ENCODE data around the gene TMEM141. TPM values are rescaled to one million over a fixed set of nuclear protein-coding genes. Genes with fewer than 3 reads are reported as not detected.

Gene TMEM141
- 10 to 100 TPM; 22.2 to 68.8 (median 54.4) TPM for total RNA-seq

DNA sequence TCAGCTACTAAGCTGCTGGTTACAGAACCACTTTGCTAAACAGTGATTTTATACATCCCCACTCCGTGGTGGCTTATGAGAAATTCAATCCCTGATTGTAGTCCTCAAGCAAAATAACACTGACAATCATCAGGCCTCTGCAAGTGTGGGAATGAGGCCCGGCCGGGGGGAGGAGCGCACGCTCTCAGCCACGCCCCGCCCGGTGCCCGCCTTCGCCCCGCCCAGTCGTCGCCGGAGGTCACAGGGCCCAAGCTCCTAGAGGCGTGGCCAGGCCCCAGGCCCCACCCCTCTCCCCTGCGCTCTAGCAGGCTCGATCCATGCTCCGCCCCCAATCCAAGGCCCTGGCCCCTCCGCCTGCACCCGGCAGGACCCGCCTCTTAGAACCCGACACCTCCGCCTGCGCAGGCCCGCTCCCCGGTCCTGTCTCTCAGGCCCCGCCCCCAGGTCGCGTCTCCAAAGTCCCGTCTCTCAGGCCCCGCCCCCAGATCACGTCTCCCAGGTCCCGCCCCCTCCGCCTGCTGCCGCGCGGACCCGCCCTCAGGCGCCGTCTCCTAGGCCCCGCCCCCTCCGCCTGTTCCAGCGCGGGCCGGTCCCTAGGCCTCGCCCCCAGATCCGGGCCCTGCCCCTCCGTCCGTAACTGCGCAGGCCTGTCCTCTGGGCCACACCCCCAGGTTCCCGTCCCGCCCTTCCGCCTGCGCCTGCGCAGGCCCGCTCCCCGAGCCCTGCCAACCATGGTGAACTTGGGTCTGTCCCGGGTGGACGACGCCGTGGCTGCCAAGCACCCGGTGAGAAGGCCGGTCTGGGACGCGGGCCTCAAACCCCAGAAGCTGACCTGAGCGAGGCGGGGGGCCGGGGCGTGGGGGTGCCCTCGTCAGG is at the start of gene TMEM141:
Gene TMEM141 (plus strand): TSS at position 705 of the 876 bp plus-strand sequence. CDS start 27 bp downstream, at position 732.
- TF ChIP-seq, protein P1, sequence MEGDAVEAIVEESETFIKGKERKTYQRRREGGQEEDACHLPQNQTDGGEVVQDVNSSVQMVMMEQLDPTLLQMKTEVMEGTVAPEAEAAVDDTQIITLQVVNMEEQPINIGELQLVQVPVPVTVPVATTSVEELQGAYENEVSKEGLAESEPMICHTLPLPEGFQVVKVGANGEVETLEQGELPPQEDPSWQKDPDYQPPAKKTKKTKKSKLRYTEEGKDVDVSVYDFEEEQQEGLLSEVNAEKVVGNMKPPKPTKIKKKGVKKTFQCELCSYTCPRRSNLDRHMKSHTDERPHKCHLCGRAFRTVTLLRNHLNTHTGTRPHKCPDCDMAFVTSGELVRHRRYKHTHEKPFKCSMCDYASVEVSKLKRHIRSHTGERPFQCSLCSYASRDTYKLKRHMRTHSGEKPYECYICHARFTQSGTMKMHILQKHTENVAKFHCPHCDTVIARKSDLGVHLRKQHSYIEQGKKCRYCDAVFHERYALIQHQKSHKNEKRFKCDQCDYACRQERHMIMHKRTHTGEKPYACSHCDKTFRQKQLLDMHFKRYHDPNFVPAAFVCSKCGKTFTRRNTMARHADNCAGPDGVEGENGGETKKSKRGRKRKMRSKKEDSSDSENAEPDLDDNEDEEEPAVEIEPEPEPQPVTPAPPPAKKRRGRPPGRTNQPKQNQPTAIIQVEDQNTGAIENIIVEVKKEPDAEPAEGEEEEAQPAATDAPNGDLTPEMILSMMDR (IDR thresholded peaks at IDR 0.05; ENCODE audit: low read depth), result no peak

DNA sequence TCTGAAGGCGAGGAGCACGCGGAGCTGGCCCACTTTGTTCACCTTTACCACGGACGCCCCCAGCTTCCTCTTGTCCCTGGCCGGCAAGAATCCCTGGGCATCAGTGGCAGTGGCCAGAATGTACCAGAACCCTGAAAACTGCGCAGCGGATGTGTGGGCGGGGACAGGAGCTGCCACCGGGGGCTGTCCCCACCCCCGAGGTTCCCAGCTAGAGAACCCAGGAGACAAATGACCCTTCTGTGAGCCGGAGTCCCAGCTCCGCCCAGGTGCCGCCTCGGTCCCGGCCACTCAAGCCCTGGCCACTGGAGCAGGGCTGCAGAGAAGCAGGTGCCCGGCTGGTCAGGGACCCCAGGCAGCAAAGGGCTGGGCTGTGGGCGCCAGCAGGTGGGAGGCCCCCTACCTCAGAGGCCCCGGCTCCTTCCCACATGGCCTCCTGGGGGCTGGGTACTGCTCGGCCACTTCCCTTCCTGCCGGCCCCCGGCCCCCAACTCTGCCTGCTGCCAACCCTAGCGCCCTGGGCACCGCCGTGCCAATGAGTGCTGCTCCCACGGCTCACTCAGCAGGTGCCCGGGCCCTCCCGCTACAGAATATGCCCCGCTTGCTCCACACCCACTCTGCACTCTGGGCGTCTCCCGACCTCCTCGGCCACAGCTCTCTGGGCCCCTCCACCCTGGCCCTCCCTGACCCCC is 49.1 kb upstream of the TMEM141 start:
- TF ChIP-seq, protein P1 (IDR thresholded peaks at IDR 0.05; ENCODE audit: low read depth), result no peak

DNA sequence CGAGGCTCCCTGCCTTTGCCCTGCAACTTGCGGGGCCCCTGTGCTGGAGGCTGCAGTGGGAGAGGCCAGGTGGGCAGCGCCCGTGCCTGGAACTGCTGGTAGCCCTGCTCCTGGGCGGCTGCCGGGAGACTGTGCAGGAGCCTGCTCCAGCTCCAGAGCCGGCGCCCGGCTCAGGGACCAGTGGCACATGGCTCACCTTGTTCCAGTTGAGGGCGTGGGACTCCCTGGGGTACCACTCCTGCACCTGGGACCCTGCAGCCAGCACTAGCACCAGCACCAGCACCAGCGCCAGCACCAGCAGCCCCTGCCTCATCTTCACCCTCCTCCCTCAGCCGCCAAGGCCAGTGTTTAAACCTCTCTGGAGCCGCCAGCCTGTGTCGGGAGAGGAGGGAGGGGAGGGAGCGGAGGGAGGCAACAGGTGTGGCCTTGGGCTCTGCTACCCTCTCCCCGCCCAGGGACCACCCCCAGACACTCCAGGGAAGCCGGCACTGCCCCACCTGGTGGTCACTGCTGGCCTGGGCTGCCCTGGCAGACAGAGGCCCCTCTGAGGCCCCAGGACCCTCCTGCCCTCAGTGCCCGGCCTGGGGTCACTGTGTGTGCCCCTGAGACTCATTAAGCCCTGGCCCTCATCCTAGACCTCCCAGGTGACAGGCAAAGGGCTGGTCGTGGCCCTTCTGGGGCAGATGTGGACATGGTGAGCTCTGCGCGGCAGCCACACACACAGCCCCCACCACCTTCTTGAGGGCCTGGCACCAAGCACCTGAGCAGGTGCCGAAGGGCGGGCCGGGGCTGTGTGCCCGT is 48.4 kb upstream of the TMEM141 start, which contains the start of gene LCN10:
Gene LCN10 (minus strand): TSS at position 350 of the 801 bp plus-strand sequence. CDS start 37 bp downstream, at position 313.
- TF ChIP-seq, protein P1 (IDR thresholded peaks at IDR 0.05; ENCODE audit: low read depth), result no peak

DNA sequence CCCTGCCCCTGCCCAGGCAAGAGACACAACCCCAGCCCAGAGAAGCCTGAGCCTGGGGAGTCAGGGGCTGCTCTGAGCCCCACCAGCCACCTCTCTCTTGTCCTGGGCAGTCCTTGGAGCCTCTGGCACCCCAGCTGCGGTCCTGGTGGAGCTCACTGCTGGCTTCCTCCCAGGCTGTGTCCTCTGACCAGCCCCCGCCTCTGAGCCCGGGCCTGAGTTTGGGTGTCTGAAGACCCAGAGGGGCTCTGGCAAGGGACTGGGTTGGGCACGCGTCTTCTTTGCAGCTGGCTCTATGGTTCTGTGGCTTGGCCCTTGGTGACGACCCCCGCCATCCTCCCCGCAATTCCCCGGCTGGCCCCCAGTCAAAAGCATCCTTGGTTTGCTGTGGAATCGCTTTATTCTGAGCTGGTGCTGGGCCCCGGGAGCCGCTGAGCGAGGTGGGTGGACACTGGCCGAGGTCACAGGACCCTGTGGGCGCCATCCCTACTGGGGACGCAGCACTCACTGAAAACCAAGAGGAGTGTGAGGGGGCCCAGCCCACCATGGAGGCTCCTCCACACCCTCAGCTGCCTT is 47.4 kb upstream of the TMEM141 start:
- TF ChIP-seq, protein P1 (IDR thresholded peaks at IDR 0.05; ENCODE audit: low read depth), result no peak

DNA sequence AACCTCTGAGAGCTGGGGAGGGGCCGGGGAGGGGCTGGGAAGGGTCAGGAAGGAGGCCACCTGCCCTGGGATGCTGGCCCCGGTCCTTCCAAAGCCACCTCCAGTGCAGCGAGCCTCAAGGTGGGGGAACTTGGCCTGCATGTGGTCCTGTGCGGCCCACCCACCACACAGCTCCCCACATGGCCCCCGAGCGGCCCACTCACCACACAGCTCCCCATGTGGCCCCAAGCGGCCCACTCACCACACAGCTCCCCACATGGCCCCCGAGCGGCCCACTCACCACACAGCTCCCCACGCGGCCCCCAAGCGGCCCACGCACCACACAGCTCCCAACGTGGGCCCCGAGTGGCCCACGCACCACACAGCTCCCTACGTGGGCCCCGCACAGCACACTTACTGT is 46.4 kb upstream of the TMEM141 start:
- TF ChIP-seq, protein P1 (IDR thresholded peaks at IDR 0.05; ENCODE audit: low read depth), result no peak

DNA sequence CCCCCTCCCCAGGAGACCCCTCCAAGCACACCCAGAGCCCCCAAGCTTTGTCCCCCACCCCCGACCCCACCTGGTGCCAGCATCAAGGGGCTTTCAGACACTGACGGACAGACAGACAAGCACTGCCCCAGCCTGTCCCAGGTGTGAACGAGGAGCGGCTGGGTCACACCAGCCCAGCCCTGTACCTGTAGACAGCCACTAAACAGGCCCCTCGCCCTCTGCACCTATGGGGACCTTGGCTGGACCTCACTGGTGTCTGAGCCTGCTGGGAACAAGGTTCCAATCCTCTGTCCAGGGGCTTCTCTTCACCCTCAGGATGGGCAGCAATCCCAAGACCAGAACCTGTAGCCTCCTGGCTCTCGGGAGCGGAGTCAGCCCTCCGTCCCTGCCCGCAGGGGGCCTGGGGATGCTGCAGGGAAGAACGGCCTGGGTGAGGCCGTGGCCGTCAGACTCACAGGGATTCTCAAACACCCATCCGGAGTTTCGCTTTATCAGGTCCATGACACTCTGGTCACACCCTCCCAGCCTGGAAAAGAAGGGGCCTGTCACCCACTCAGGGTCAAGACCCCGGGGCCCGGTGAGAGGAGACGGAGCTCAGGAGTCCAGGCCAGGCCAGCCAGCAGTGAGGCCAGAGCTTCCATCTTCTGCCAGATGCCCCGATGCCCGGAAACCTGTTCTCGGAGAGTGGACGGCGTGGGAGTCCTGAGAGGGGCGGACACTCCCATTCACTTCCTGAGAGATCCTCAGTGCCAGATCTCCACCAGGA is 45.6 kb upstream of the TMEM141 start:
- TF ChIP-seq, protein P1 (IDR thresholded peaks at IDR 0.05; ENCODE audit: low read depth), result no peak
